ENCODE results near the gene TFB1M.

TFB1M gene

GRCh38 chr6:155297669-155298068, 16.6 kb downstream of the TFB1M start:
- DNase-seq (ENCODE audit: low spot score) = no peak

GRCh38 chr6:155292711-155293110, 21.6 kb downstream of the TFB1M start:
- DNase-seq (ENCODE audit: low spot score) = peak; percentile 2

- no peak for DNase-seq (ENCODE audit: low spot score)
These were observed 23.0 kb downstream of the TFB1M start for GRCh38 chr6:155291291-155291690.

GRCh38 chr6:155290491-155290890, 23.8 kb downstream of the TFB1M start:
- no peak for DNase-seq (ENCODE audit: low spot score)

GRCh38 chr6:155287762-155288161, 26.5 kb downstream of the TFB1M start:
- DNase-seq (ENCODE audit: low spot score) = no peak

- DNase-seq (ENCODE audit: low spot score) = no peak
These were observed 29.5 kb downstream of the TFB1M start for GRCh38 chr6:155284775-155285174.

GRCh38 chr6:155278319-155279049, 35.8 kb downstream of the TFB1M start:
- DNase-seq (ENCODE audit: low spot score) = no peak

- DNase-seq (ENCODE audit: low spot score) = no peak
These were observed 37.6 kb downstream of the TFB1M start for GRCh38 chr6:155276638-155277037.

GRCh38 chr6:155275808-155276480, 38.3 kb downstream of the TFB1M start:
- no peak for DNase-seq (ENCODE audit: low spot score)

GRCh38 chr6:155274533-155274932, 39.8 kb downstream of the TFB1M start:
- DNase-seq (ENCODE audit: low spot score) = no peak

- no peak for DNase-seq (ENCODE audit: low spot score)
These were observed 40.2 kb downstream of the TFB1M start for GRCh38 chr6:155274106-155274505.

- DNase-seq (ENCODE audit: low spot score) = no peak
These were observed 40.9 kb downstream of the TFB1M start for GRCh38 chr6:155273431-155273830.

- no peak for DNase-seq (ENCODE audit: low spot score)
These were observed 41.7 kb downstream of the TFB1M start for GRCh38 chr6:155272353-155273232.

GRCh38 chr6:155271145-155271544, 43.1 kb downstream of the TFB1M start:
- no peak for DNase-seq (ENCODE audit: low spot score)

GRCh38 chr6:155270561-155271091, 43.7 kb downstream of the TFB1M start:
- no peak for DNase-seq (ENCODE audit: low spot score)

GRCh38 chr6:155269765-155270164, 44.5 kb downstream of the TFB1M start:
- no peak for DNase-seq (ENCODE audit: low spot score)

- DNase-seq (ENCODE audit: low spot score) = peak; percentile 31
These were observed 46.0 kb downstream of the TFB1M start for GRCh38 chr6:155268088-155268867.

- DNase-seq (ENCODE audit: low spot score) = no peak
These were observed 46.9 kb downstream of the TFB1M start for GRCh38 chr6:155267411-155267810.

GRCh38 chr6:155265843-155266535, 48.3 kb downstream of the TFB1M start:
- no peak for DNase-seq (ENCODE audit: low spot score)

GRCh38 chr6:155264693-155265320, 49.5 kb downstream of the TFB1M start:
- DNase-seq (ENCODE audit: low spot score) = no peak

Data from SW480 (cell line).